CD4-positive, alpha-beta T cell treated with Interleukin-10 for 1 hour (primary cell): Measurements from ENCODE around the gene ASGR2.

Experiments
- DNase-seq: peaks from one replicate; pipeline ENCODE4 v3.0.0-alpha.2; 2020

ASGR2 gene

DNA sequence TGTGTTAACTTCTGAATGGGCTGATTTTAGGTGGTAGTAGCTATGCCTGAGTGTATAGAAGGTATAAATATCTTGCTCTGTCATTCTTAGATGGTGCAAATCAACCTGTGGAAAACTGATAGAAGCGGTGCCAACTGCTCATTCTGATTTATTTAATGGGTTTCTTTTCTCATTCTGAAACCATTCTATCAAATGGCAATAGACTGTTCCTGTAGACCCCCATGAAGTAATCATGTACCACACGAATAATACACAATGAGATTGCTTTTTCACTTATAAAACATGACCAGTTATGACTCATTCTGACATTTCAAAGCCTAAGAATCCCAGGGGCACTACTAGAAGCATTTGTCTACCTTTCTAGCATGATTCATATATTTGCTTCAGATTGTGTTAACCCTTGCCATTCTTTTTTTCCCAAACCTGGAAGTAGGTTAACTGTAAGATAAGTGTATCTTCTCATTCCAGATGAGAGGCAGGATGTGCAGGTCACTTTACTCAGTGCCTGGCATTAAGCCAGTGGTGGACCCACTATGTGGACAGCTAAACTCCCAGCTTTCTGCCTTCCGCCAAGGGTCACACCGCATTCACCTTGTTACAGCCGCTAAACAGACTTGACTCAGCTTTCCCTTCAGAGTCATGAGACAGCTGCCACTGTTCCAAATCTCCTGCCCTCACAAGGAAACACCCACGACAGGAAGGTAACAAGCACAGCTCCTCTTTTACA is 54.3 kb downstream of the ASGR2 start:
- no peak for DNase-seq

GRCh38 chr17:7058831-7059447 is 55.7 kb downstream of the ASGR2 start:
- no peak for DNase-seq

DNA sequence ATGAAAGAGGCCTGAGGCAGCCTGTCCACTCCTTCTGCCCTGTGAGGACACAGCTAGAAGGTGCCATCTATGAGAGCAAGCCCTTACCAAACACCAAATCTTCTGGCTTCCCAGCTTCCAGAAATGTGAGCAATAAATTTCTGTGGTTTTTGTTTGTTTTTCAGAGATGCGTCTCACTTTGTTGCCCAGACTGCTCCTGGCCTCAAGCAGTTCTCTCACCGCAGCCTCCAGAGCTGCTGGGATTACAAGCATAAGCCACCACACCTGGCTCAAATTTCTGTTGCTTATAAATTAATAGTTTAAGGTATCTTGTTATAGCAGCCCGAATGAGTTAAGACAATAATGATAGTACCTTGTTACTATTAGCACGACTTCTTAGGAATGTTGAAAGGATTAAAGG is 58.2 kb downstream of the ASGR2 start:
- no peak for DNase-seq
